ENCODE data around the gene CFAP57. TPM values are rescaled to one million over a fixed set of nuclear protein-coding genes. Genes with fewer than 3 reads are reported as not detected.
"Not testable (repeated sequence)": the region's sequence is repeated elsewhere in the genome, so short reads cannot be mapped to it uniquely, and the experiment has no call there.

The CFAP57 gene
- total and polyA plus RNA-seq, 4 experiments from 2014 or later: 0.07 TPM; not detected in 3

- Mint-ChIP-seq H3K4me1 (no peaks in the 10 kb centered on the region), H3K27me3 (peaks cover 20 to 37% of the 10 kb centered on the region in 2 donors), H3K27ac (no peak overlapping the region), H3K9me3 (peaks cover 0 to 11% (median 4%) of the 10 kb centered on the region in 8 donors), H3K36me3 (no peaks in the 10 kb centered on the region), H3K4me3 (no peak overlapping the region)
- intact Hi-C loops (cut with micrococcal nuclease): no loop called here
- no peaks in the 10 kb centered on the region for H3K27me3 ChIP-seq (ENCODE audit: insufficient read depth, low read length)
- POLR2A ChIA-PET (ENCODE audit: partially characterized antibody): no interaction called here
- H3K36me3 ChIP-seq (ENCODE audit: insufficient read depth, low read length): no peaks in the 10 kb centered on the region
- no peak overlapping the region for H3K4me3 ChIP-seq (ENCODE audit: low read length in 2 of 2)
- CTCF ChIA-PET (ENCODE audit: partially characterized antibody): no interaction called here
- H3K4me1 ChIP-seq (ENCODE audit: insufficient read depth, low read length): no peaks in the 10 kb centered on the region
- H3K9me3 ChIP-seq (ENCODE audit: control insufficient read depth in 1 of 2, low read length in 2 of 2): no peaks in the 10 kb centered on the region
- no peak for DNase-seq
- no peak overlapping the region for H3K27ac ChIP-seq (ENCODE audit: low read depth, low read length)
Measured at GRCh38 chr1:43137445-43138052, 34.6 kb upstream of the CFAP57 start.

GRCh38 chr1:43139295-43139694, 32.8 kb upstream of the CFAP57 start:
- H3K27ac ChIP-seq (ENCODE audit: low read depth, low read length); POLR2A ChIA-PET (ENCODE audit: partially characterized antibody); H3K4me1 Mint-ChIP-seq; H3K4me3 Mint-ChIP-seq; H3K36me3 ChIP-seq (ENCODE audit: insufficient read depth, low read length); DNase-seq; H3K27ac Mint-ChIP-seq; H3K4me3 ChIP-seq (ENCODE audit: low read length in 2 of 2); H3K27me3 ChIP-seq (ENCODE audit: insufficient read depth, low read length); CTCF ChIA-PET (ENCODE audit: partially characterized antibody); H3K9me3 ChIP-seq (ENCODE audit: control insufficient read depth in 1 of 2, low read length in 2 of 2); intact Hi-C loops (cut with micrococcal nuclease); H3K4me1 ChIP-seq (ENCODE audit: insufficient read depth, low read length); H3K36me3 Mint-ChIP-seq: not testable (repeated sequence)
- Mint-ChIP-seq H3K27me3 (peaks cover 32 to 43% of the 10 kb centered on the region in 2 donors), H3K9me3 (peaks cover under 1 to 11% (median 4%) of the 10 kb centered on the region in 8 donors)

DNA sequence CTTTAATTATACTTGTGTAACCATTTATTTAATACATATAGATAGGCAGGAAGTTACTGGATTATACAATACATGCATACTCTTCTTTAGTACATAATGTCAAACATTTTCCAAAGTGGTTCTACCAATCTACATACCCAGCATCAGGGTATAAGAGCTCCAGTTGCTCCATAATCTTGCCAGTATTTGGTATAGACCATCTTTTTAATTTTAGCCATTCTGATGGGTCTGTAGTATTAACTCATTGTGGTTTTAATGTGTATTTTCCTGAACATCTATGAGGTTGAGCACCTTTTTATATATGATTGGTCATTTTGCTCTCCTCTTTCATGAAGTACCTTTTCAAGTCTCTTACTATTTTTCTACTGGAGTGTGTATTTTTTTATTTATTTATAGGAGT, 32.1 kb upstream of the CFAP57 start:
- DNase-seq: no peak
- no peaks in the 10 kb centered on the region for H3K36me3 ChIP-seq (ENCODE audit: insufficient read depth, low read length)
- no peak overlapping the region for H3K27ac ChIP-seq (ENCODE audit: low read depth, low read length)
- Mint-ChIP-seq H3K4me1 (no peaks in the 10 kb centered on the region), H3K4me3 (no peak overlapping the region), H3K36me3 (no peaks in the 10 kb centered on the region), H3K27ac (no peak overlapping the region), H3K27me3 (peaks cover 38 to 44% of the 10 kb centered on the region in 2 donors), H3K9me3 (peaks cover 2 to 11% (median 5%) of the 10 kb centered on the region in 8 donors)
- H3K4me1 ChIP-seq (ENCODE audit: insufficient read depth, low read length): no peaks in the 10 kb centered on the region
- CTCF ChIA-PET (ENCODE audit: partially characterized antibody): no interaction called here
- POLR2A ChIA-PET (ENCODE audit: partially characterized antibody): no interaction called here
- H3K9me3 ChIP-seq (ENCODE audit: control insufficient read depth in 1 of 2, low read length in 2 of 2): no peaks in the 10 kb centered on the region
- no peak overlapping the region for H3K4me3 ChIP-seq (ENCODE audit: low read length in 2 of 2)
- intact Hi-C loops (cut with micrococcal nuclease): no loop called here
- peaks cover 4% of the 10 kb centered on the region for H3K27me3 ChIP-seq (ENCODE audit: insufficient read depth, low read length)

DNA sequence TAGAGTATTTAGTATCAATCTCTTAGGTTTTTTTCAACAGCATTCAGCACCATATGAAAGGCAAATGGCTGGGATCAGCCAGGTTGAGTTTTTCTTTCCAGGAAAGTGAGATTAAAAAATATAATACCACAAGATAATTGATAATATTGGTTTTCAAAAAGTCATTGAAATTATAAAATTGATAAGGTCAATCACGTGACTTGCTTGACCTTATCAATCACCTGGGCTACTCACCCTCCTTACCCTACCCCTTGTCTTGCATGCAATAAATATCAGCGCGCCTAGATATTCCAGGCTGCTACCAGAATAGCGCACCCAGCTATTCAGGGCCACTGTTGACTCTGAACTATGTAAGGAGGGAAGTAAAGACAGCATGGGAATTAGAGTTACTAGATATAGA, 31.5 kb upstream of the CFAP57 start:
- peaks cover 44 to 48% of the 10 kb centered on the region in 2 donors for H3K27me3 Mint-ChIP-seq

GRCh38 chr1:43143441-43143888, 28.7 kb upstream of the CFAP57 start:
- no peak overlapping the region for H3K4me3 Mint-ChIP-seq
- Histone ChIP-seq H3K9me3 (ENCODE audit: control insufficient read depth in 1 of 2, low read length in 2 of 2) (no peaks in the 10 kb centered on the region), H3K27ac (ENCODE audit: low read depth, low read length) (no peak overlapping the region), H3K4me3 (ENCODE audit: low read length in 2 of 2) (no peak overlapping the region), H3K4me1 (ENCODE audit: insufficient read depth, low read length) (peaks cover 8% of the 10 kb centered on the region), H3K27me3 (ENCODE audit: insufficient read depth, low read length) (peaks cover 29% of the 10 kb centered on the region), H3K36me3 (ENCODE audit: insufficient read depth, low read length) (no peaks in the 10 kb centered on the region)
- H3K4me1 Mint-ChIP-seq: peaks cover 0 to 2% (median under 1%) of the 10 kb centered on the region in 4 donors
- H3K36me3 Mint-ChIP-seq: no peaks in the 10 kb centered on the region
- peaks cover 52 to 57% of the 10 kb centered on the region in 2 donors for H3K27me3 Mint-ChIP-seq
- intact Hi-C loops (cut with micrococcal nuclease): no loop called here
- POLR2A ChIA-PET (ENCODE audit: partially characterized antibody): no interaction called here
- CTCF ChIA-PET (ENCODE audit: partially characterized antibody): no interaction called here
- H3K9me3 Mint-ChIP-seq: peaks cover 2 to 11% (median 5%) of the 10 kb centered on the region in 8 donors
- no peak overlapping the region for H3K27ac Mint-ChIP-seq
- no peak for DNase-seq

More for the DNA sequence above, 31.5 kb upstream of the CFAP57 start:
- Histone ChIP-seq H3K27me3 (ENCODE audit: insufficient read depth, low read length) (peaks cover 10% of the 10 kb centered on the region), H3K27ac (ENCODE audit: low read depth, low read length) (no peak overlapping the region), H3K9me3 (ENCODE audit: control insufficient read depth in 1 of 2, low read length in 2 of 2) (no peaks in the 10 kb centered on the region), H3K36me3 (ENCODE audit: insufficient read depth, low read length) (no peaks in the 10 kb centered on the region), H3K4me1 (ENCODE audit: insufficient read depth, low read length) (no peaks in the 10 kb centered on the region), H3K4me3 (ENCODE audit: low read length in 2 of 2) (no peak overlapping the region)
- Mint-ChIP-seq H3K27ac (no peak overlapping the region), H3K4me3 (no peak overlapping the region), H3K36me3 (no peaks in the 10 kb centered on the region), H3K9me3 (peaks cover 2 to 11% (median 5%) of the 10 kb centered on the region in 8 donors), H3K4me1 (no peaks in the 10 kb centered on the region)
- DNase-seq: no peak
- ChIA-PET CTCF (ENCODE audit: partially characterized antibody) (no interaction called here), POLR2A (ENCODE audit: partially characterized antibody) (no interaction called here)
- intact Hi-C loops (cut with micrococcal nuclease): no loop called here

GRCh38 chr1:43144237-43144636, 27.9 kb upstream of the CFAP57 start:
- Mint-ChIP-seq H3K27me3 (peaks cover 60 to 64% of the 10 kb centered on the region in 2 donors), H3K4me1 (peaks cover 0 to 5% (median under 1%) of the 10 kb centered on the region in 4 donors), H3K4me3 (no peak overlapping the region), H3K9me3 (peaks cover 2 to 10% (median 5%) of the 10 kb centered on the region in 8 donors), H3K36me3 (no peaks in the 10 kb centered on the region), H3K27ac (no peak overlapping the region)
- H3K4me1 ChIP-seq (ENCODE audit: insufficient read depth, low read length): peaks cover 8% of the 10 kb centered on the region
- peaks cover 33% of the 10 kb centered on the region for H3K27me3 ChIP-seq (ENCODE audit: insufficient read depth, low read length)
- DNase-seq: no peak
- intact Hi-C loops (cut with micrococcal nuclease): no loop called here
- ChIA-PET CTCF (ENCODE audit: partially characterized antibody) (no interaction called here), POLR2A (ENCODE audit: partially characterized antibody) (no interaction called here)
- H3K36me3 ChIP-seq (ENCODE audit: insufficient read depth, low read length): no peaks in the 10 kb centered on the region
- no peak overlapping the region for H3K4me3 ChIP-seq (ENCODE audit: low read length in 2 of 2)
- H3K27ac ChIP-seq (ENCODE audit: low read depth, low read length): no peak overlapping the region
- no peaks in the 10 kb centered on the region for H3K9me3 ChIP-seq (ENCODE audit: control insufficient read depth in 1 of 2, low read length in 2 of 2)

DNA sequence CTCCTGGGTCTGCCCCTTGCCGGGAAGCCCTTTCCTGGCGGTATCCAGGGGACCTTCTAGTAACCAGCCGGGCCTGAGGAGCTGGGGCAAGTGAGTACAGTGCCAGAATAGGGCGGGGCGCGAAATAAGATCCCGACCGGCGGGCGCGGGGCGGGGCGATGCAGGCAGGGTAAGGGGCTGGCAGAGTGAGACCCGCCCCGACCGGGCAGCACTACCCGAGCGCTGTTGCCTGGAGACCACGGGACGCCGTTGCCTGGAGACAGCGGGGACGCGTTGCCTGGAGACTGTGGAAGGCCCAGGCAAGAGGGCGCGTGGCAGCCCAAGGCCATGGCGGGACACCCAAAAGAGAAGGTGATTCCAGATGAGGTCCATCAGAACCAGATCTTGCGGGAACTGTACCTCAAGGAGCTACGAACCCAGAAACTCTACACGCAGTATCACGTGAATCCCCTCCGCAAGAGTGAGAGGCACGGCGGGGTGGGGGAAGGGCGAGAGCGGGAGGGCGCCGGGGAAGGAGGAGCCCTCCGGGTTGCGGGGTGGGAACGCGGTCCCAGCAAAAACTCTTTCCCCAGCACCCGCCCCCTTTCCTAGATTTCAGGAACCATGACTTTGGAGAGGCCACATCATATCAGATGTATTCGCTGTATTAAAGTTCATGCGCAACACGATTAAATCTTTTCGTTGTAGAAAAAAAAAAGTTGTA, 24.4 kb upstream of the CFAP57 start:
- Histone ChIP-seq H3K27ac (ENCODE audit: low read depth, low read length) (no peak overlapping the region), H3K4me3 (ENCODE audit: low read length in 2 of 2) (no peak overlapping the region), H3K4me1 (ENCODE audit: insufficient read depth, low read length) (peaks cover 8% of the 10 kb centered on the region), H3K9me3 (ENCODE audit: control insufficient read depth in 1 of 2, low read length in 2 of 2) (no peaks in the 10 kb centered on the region), H3K36me3 (ENCODE audit: insufficient read depth, low read length) (no peaks in the 10 kb centered on the region), H3K27me3 (ENCODE audit: insufficient read depth, low read length) (peaks cover 40% of the 10 kb centered on the region)
- H3K4me3 Mint-ChIP-seq: peak overlapping the region in 4 of 8 donors; percentile 7 to 39 (median 22)
- H3K36me3 Mint-ChIP-seq: no peaks in the 10 kb centered on the region
- no peak overlapping the region for H3K27ac Mint-ChIP-seq
- intact Hi-C loops (cut with micrococcal nuclease): no loop called here
- peaks cover 63 to 64% of the 10 kb centered on the region in 2 donors for H3K27me3 Mint-ChIP-seq
- H3K9me3 Mint-ChIP-seq: peaks cover 0 to 2% (median 0%) of the 10 kb centered on the region in 8 donors
- H3K4me1 Mint-ChIP-seq: peaks cover 0 to 5% (median under 1%) of the 10 kb centered on the region in 4 donors
- ChIA-PET CTCF (ENCODE audit: partially characterized antibody) (no interaction called here), POLR2A (ENCODE audit: partially characterized antibody) (no interaction called here)
- peak; percentile 6 to 41 (median 12) for DNase-seq

Data from CD4-positive, alpha-beta memory T cell (primary cell).